ENCODE results near the gene HLF. TPM values are rescaled to one million over a fixed set of nuclear protein-coding genes. Genes with fewer than 3 reads are reported as not detected.

HLF gene
- polyA plus RNA-seq, 3 donors = not detected

DNA sequence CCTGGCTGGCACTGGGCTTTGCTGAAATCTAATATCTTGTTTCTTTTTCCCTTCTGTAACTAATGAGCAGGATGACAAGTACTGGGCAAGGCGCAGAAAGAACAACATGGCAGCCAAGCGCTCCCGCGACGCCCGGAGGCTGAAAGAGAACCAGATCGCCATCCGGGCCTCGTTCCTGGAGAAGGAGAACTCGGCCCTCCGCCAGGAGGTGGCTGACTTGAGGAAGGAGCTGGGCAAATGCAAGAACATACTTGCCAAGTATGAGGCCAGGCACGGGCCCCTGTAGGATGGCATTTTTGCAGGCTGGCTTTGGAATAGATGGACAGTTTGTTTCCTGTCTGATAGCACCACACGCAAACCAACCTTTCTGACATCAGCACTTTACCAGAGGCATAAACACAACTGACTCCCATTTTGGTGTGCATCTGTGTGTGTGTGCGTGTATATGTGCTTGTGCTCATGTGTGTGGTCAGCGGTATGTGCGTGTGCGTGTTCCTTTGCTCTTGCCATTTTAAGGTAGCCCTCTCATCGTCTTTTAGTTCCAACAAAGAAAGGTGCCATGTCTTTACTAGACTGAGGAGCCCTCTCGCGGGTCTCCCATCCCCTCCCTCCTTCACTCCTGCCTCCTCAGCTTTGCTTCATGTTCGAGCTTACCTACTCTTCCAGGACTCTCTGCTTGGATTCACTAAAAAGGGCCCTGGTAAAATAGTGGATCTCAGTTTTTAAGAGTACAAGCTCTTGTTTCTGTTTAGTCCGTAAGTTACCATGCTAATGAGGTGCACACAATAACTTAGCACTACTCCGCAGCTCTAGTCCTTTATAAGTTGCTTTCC is 56.0 kb downstream of the HLF start:
- no peak overlapping the region for H3K27ac Mint-ChIP-seq

DNA sequence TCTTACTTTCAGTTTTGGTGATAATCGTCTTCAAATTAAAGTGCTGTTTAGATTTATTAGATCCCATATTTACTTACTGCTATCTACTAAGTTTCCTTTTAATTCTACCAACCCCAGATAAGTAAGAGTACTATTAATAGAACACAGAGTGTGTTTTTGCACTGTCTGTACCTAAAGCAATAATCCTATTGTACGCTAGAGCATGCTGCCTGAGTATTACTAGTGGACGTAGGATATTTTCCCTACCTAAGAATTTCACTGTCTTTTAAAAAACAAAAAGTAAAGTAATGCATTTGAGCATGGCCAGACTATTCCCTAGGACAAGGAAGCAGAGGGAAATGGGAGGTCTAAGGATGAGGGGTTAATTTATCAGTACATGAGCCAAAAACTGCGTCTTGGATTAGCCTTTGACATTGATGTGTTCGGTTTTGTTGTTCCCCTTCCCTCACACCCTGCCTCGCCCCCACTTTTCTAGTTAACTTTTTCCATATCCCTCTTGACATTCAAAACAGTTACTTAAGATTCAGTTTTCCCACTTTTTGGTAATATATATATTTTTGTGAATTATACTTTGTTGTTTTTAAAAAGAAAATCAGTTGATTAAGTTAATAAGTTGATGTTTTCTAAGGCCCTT is 56.8 kb downstream of the HLF start:
- intact Hi-C loops (cut with micrococcal nuclease) = no loop called here

More for the DNA sequence above, 56.0 kb downstream of the HLF start:
- H3K9me3 Mint-ChIP-seq = peaks cover 0 to 7% (median 0%) of the 10 kb centered on the region in 7 donors
- no peak overlapping the region for H3K4me3 ChIP-seq (replicated peaks in 1 of 3; ENCODE audit: low read depth in 2 of 3, low read length in 3 of 3)
- WGBS (ENCODE audit: insufficient coverage) = 92% methylated on average over 11 of the region's 23 CpGs
- H3K4me1 ChIP-seq (ENCODE audit: control insufficient read depth in 1 of 2, insufficient read depth in 2 of 2, low read length in 2 of 2) = no peaks in the 10 kb centered on the region
- H3K9me3 ChIP-seq (replicated peaks in 1 of 2; ENCODE audit: control insufficient read depth in 1 of 2, insufficient read depth in 1 of 2, low read length in 2 of 2) = no peaks in the 10 kb centered on the region
- no peaks in the 10 kb centered on the region for H3K4me1 Mint-ChIP-seq
- no peaks in the 10 kb centered on the region for H4K20me1 ChIP-seq (ENCODE audit: insufficient read depth, low read length)
- H3K27ac ChIP-seq (ENCODE audit: low read depth in 1 of 2, low read length in 2 of 2) = no peak overlapping the region
- no peaks in the 10 kb centered on the region for H3K79me2 ChIP-seq (ENCODE audit: insufficient read depth, low read length)
- no peak overlapping the region for H3K4me3 Mint-ChIP-seq
- no peaks in the 10 kb centered on the region for H3K36me3 ChIP-seq (replicated peaks in 1 of 2; ENCODE audit: control insufficient read depth in 1 of 2, insufficient read depth in 2 of 2, low read length in 2 of 2)
- no peaks in the 10 kb centered on the region for H3K27me3 ChIP-seq (ENCODE audit: control insufficient read depth in 2 of 2, insufficient read depth in 2 of 2, low read length in 2 of 2)
- H3K4me2 ChIP-seq (replicated peaks; ENCODE audit: extremely low read depth, low read length, poor library complexity, severe bottlenecking) = no peak overlapping the region
- H2AFZ ChIP-seq (ENCODE audit: insufficient read depth, low read depth, low read length, poor library complexity, severe bottlenecking) = no peak overlapping the region
- intact Hi-C loops (cut with micrococcal nuclease) = no loop called here
- no peak overlapping the region for H3K9ac ChIP-seq (ENCODE audit: insufficient read depth, low read length, poor library complexity, severe bottlenecking)
- DNase-seq = no peak
- H3K36me3 Mint-ChIP-seq = no peaks in the 10 kb centered on the region
- peaks cover 0 to 2% (median 0%) of the 10 kb centered on the region in 3 donors for H3K27me3 Mint-ChIP-seq (ENCODE audit: low read depth in 3 of 3)
- TF ChIP-seq, protein P1, sequence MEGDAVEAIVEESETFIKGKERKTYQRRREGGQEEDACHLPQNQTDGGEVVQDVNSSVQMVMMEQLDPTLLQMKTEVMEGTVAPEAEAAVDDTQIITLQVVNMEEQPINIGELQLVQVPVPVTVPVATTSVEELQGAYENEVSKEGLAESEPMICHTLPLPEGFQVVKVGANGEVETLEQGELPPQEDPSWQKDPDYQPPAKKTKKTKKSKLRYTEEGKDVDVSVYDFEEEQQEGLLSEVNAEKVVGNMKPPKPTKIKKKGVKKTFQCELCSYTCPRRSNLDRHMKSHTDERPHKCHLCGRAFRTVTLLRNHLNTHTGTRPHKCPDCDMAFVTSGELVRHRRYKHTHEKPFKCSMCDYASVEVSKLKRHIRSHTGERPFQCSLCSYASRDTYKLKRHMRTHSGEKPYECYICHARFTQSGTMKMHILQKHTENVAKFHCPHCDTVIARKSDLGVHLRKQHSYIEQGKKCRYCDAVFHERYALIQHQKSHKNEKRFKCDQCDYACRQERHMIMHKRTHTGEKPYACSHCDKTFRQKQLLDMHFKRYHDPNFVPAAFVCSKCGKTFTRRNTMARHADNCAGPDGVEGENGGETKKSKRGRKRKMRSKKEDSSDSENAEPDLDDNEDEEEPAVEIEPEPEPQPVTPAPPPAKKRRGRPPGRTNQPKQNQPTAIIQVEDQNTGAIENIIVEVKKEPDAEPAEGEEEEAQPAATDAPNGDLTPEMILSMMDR (IDR thresholded peaks at IDR 0.05) = no peak

More for the DNA sequence above, 56.8 kb downstream of the HLF start:
- Histone ChIP-seq H3K79me2 (ENCODE audit: insufficient read depth, low read length) (no peaks in the 10 kb centered on the region), H3K4me1 (ENCODE audit: control insufficient read depth in 1 of 2, insufficient read depth in 2 of 2, low read length in 2 of 2) (no peaks in the 10 kb centered on the region), H4K20me1 (ENCODE audit: insufficient read depth, low read length) (no peaks in the 10 kb centered on the region), H3K27me3 (ENCODE audit: control insufficient read depth in 2 of 2, insufficient read depth in 2 of 2, low read length in 2 of 2) (no peaks in the 10 kb centered on the region), H3K9me3 (replicated peaks in 1 of 2; ENCODE audit: control insufficient read depth in 1 of 2, insufficient read depth in 1 of 2, low read length in 2 of 2) (no peaks in the 10 kb centered on the region), H2AFZ (ENCODE audit: insufficient read depth, low read depth, low read length, poor library complexity, severe bottlenecking) (no peak overlapping the region), H3K27ac (ENCODE audit: low read depth in 1 of 2, low read length in 2 of 2) (no peak overlapping the region), H3K36me3 (replicated peaks in 1 of 2; ENCODE audit: control insufficient read depth in 1 of 2, insufficient read depth in 2 of 2, low read length in 2 of 2) (no peaks in the 10 kb centered on the region), H3K4me2 (replicated peaks; ENCODE audit: extremely low read depth, low read length, poor library complexity, severe bottlenecking) (no peak overlapping the region), H3K4me3 (replicated peaks in 1 of 3; ENCODE audit: low read depth in 2 of 3, low read length in 3 of 3) (no peak overlapping the region), H3K9ac (ENCODE audit: insufficient read depth, low read length, poor library complexity, severe bottlenecking) (no peak overlapping the region)
- Mint-ChIP-seq H3K27me3 (ENCODE audit: low read depth in 3 of 3) (peaks cover 0 to 2% (median 0%) of the 10 kb centered on the region in 3 donors), H3K4me3 (no peak overlapping the region), H3K4me1 (no peaks in the 10 kb centered on the region), H3K27ac (no peak overlapping the region), H3K9me3 (peaks cover 0 to 7% (median 0%) of the 10 kb centered on the region in 7 donors), H3K36me3 (no peaks in the 10 kb centered on the region)
- no CpG with 5 or more reads among the region's 6 CpGs for WGBS (ENCODE audit: insufficient coverage)
- TF ChIP-seq, protein P1 (IDR thresholded peaks at IDR 0.05) = no peak
- no peak for DNase-seq

All from CD14-positive monocyte (primary cell).